Measurements from ENCODE around the gene FAM171A2.
"Not testable (repeated sequence)": the region's sequence is repeated elsewhere in the genome, so short reads cannot be mapped to it uniquely, and the experiment has no call there.

The FAM171A2 gene

DNA sequence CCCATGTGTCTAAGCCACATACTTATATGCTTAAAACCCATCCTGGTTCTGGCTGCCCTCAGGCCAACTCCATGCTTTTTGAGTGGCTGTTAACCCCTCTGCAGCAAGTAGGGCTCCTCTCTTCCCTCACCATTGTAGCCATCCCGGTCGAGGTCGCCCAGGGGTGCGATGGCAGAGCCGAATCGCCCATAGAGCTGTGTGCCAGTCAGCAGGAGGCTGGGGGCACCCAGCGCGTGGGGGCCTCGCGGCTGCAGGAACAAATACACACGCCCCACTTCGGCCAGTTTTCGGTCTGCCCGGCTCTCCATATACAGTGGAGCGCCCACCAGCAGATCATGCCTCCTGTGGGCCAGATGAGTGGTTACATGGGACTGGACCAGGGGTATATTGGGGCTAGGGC, 19.7 kb upstream of the FAM171A2 start:
- DNase-seq, result no peak

DNA sequence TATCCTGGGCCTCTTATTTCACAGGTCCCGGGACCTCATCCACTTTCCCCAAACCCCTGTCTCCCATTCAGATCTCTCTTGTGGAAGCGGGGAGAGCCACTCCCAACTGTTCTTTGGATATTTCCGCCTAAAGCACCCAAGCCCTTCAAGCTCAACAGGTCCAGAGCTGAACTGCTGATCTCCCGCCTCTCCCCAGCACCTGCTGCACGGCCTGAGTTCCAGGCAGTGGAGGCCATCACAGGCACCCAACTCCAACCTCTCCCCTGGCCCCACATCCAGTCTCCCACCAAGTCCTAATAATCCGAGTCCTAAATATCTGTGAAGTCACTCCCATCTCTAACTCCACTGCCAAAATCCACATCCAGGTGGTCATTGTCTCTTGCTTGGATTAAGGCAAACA, 19.3 kb upstream of the FAM171A2 start:
- DNase-seq, result no peak

DNA sequence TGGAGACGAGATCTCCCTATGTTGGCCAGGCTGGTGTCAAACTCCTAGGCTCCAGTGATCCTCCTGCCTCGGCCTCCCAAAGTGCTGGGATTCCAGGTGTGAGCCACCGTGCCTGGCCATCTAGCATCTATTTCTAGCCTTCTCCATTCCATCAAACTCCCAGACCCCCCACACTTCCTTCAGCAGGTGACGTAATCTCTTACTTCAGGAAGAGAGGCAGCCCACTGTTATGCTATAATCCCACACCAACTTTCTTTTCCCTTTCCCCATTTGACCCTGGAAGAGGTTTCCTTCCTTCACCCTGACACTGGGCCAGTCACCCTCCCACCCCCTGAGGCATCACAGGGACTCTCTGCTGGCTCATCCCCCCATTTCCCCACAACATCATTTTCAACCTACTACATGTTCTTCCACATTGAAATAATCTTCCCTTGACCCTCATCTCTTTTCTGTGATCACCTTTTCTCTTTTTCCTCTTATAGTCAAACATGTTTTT, 18.2 kb upstream of the FAM171A2 start:
- no peak for DNase-seq

DNA sequence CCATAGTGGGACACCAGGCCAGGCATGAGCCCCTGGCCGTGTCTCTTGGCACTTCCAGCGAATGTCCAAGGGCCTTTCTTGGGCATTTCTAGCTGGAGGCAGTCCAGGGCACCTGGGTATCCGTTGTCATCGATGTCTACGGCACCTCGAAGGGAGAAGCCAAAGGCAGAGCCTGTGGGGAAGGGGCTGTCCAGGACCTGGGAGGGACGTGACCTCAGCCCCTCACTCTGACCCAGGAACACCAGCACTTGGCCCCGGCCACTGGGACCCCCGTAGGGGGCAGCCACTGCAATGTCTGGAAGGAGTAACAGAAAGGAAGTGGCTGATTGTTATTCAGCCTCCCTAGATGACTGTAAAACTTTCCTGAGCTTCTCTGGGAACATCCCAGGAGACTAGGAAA, 17.1 kb upstream of the FAM171A2 start:
- DNase-seq, result no peak

DNA sequence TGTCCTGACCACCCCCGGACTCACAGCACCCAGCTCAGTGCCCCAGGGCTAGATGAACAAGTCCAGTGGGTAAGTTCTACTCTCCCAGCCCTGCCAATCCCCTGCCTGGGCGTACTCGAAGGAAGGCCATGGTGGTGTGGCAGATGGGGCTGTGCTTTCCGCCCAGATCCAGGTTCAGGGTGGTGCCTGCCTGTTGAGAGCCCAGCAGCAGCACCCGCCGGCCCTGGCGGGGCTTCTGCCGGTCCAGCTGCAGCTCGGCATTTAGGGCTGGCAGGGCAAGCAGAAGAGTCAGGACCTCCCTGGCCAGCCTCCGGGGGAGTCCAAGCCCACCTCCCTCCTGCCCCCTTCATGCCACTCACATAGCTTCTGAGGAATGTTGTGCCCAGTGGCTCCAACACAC, 16.2 kb upstream of the FAM171A2 start:
- no peak for DNase-seq

DNA sequence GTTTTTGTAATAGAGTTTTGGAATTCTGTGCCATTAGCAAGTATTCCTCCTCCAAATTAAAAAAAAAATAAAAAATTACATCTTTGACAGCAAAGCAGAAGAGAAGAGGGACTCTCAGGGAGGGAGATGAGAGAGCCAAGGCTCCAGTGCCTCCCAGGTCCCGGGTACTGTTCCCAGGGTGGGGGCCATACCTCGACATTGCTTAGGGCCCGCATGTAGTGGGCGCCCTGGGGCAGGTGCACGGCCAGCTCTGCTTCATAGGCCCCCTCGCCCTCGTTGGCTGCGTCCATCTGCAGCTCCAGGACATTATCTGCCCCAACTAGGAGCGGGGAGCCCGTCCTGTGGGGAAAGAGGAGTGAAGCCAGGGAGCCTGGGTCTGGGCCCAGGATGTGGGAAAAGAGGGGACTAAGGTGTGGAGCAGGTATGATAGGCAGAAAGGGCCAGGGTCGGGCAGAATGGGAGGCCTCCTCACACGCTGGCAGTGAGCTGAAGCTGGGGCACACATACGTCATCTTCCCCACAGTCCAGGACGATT, 14.6 kb upstream of the FAM171A2 start:
- no peak for DNase-seq

DNA sequence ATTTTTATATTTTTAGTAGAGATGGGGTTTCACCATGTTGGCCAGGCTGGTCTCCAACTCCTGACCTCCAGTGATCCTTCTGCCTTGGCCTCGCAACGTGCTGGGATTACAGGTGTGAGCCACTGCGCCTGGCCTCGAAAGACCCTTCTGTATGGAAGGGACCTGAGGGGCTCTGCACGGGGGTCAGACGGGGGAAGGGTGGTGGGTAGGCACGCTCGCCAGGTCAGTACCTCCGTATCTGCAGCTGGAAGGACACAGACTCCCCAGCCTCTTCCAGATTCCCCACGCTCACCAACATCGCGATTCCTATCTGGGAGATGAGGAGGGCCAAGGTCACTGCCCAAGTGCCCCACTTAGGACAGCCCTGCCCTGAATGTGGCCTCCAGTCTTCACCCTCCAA, 13.1 kb upstream of the FAM171A2 start:
- DNase-seq, result no peak

DNA sequence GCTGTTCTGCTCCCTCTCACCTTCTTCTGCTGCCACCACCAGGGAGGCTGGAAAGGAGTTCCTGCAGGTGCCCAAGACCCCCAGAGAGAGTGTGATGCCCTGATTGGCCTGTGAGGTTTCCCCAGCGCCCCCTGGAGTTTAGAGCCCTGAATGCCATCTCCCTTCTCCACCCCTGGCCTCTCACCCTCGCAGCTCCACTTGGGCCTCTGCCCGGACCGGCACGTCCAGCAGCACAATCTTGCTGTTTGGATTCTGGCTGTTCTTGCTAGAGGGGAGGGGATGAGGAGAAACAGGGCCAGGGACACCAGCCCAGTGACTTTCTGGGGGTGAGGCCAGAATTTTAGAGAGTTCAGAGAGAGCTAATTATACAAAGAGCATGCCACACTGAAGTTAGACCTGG, 12.5 kb upstream of the FAM171A2 start:
- DNase-seq, result no peak

DNA sequence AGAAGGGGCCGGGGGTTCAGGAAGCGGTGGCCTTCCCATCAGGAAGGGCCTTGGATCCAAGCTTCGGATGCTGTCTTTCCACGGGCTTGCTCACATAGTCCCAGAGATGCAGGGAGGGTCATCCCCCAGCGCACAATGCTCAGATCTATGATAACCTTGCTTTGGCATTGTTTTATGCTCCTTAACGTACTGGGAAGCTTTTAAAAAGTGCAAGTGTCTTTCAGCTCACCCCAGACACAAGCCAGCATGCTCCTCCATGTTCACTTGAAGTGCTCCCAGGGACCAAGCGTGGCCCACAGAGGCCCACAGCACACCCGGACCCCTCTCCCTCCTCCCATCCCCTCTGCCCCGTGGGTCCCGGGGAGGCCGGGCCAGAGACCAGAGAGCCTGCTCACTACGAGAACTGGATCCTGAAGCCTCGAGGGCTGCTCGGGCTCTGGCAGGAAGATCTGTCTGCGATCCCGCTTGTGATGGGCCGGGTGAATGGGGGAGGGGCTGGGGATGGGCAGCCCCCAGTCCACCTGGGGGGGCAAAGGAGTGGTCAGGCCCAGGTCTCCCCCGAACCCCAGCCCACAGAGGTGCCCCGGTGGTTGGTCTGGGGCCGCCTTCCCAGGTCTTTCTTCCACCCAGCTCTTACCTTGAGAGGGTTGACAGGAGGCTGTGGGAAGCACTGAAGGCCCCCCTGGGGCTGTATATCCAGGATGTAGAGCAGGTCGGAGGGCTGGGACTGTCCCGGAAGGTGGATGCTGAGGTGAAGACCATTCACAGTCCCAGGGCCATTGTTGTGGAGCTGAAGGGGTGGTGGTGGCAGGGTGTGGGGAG, 11.8 kb upstream of the FAM171A2 start:
- DNase-seq, result no peak

DNA sequence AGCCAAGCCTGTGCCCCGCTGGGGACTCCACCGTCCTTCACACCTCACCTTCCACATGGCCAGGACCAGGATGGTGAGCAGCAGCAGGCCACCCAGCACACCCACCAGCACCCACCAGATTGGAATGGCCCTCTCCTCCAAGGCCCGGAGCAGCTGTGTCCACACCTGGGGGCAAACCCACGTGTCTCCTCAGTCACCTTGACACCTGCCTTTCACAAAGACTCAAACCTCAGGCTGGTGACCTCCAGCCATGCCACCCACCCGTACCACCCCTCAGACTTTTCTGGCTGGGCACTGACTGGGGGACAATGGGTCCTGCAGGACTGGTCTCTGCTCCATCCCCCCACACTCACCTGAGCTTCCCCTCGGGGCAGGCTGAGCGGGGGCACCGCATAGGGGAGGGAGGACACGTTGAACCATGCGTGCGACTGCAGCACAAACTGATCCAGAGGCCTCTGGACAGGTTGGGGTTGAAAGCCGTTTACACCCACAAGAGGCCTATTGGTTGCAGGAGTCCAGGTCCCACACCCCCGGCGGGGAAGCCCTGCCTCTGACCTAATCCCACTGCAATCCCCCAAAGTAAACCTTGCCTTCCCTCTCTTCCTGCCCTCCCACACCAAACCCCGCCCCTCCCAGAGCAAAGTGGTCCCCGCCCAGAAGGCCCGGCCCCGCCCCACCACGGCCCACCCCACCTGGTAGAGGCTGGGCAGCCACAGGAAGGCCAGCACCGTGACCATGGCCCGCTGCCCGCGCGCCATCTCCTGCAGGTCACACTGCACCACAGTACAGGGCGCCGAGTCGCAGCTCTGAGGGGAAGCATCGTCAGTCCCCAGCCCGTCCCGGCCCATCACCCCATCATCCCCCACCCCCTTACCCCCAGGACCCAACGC, 10.9 kb upstream of the FAM171A2 start:
- no peak for DNase-seq

DNA sequence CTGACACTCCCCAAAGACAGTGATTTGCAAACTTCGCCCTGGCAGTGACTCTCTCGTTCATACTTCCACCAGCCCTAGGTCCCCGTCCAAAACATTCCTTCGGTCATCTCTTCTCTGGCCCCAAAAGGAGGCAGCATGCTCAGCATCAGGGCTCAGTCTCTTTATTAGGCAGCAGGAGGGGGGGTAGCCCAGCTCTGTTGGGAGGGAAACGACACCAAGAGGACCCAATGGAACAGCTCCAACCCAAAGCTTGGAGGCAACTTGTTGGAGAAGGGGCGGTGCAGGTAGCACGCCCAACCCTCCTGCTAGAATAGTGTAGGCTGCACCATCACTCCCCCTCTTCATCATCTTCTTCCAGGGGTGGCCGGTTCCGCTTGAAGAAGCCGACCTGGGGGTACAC, 8.4 kb upstream of the FAM171A2 start:
- DNase-seq, result no peak

DNA sequence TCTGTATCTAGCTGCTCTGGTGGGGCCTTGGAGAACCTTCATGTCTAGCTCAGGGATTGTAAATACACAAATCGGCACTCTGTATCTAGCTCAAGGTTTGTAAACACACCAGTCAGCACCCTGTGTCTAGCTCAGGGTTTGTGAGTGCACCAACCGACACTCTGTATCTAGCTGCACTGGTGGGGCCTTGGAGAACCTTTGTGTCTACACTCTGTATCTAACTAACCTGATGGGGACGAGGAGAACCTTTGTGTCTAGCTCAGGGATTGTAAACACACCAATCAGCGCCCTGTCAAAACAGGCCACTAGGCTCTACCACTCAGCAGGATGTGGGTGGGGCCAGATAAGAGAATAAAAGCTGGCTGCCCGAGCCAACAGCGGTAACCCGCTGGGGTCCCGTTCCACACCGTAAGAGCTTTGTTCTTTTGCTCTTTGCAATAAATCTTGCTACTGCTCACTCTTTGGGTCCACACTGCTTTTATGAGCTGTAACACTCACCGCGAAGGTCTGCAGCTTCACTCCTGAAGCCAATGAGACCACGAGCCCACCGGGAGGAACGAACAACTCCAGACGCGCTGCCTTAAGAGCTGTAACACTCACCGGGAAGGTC, 5.9 kb upstream of the FAM171A2 start:
- DNase-seq, result peak; percentile 36

DNA sequence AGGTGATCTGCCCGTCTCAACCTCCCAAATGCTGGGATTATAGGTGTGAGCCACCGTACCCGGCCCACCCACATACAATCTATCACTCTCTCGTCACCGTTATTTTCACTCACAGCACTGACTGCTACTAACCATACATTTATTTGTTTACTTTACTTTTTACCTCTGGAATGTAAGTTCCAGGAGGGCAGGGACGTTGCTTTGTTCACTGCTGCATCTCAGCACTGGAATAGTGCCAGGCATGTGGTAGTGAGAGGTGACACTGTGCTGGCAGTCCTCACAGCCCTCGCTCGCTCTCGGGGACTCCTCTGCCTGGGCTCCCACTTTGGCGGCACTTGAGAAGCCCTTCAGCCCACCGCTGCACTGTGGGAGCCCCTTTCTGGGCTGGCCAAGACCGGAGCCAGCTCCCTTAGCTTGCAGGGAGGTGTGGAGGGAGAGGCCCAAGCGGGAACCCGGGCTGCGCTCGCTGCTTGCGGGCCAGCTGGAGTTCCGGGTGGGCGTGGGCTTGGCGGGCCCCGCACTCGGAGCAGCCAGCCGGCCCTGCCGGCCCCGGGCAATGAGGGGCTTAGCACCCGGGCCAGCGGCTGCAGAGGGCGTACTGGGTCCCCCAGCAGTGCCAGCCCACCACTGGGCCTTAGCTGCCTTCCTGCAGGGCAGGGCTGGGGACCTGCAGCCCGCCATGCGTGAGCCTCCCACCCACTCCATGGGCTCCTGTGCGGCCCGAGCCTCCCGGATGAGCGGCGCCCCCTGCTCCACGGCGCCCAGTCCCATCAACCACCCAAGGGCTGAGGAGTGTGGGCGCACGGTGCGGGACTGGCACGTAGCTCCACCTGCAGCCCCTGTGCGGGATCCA, 5.0 kb upstream of the FAM171A2 start:
- not testable (repeated sequence) for DNase-seq

DNA sequence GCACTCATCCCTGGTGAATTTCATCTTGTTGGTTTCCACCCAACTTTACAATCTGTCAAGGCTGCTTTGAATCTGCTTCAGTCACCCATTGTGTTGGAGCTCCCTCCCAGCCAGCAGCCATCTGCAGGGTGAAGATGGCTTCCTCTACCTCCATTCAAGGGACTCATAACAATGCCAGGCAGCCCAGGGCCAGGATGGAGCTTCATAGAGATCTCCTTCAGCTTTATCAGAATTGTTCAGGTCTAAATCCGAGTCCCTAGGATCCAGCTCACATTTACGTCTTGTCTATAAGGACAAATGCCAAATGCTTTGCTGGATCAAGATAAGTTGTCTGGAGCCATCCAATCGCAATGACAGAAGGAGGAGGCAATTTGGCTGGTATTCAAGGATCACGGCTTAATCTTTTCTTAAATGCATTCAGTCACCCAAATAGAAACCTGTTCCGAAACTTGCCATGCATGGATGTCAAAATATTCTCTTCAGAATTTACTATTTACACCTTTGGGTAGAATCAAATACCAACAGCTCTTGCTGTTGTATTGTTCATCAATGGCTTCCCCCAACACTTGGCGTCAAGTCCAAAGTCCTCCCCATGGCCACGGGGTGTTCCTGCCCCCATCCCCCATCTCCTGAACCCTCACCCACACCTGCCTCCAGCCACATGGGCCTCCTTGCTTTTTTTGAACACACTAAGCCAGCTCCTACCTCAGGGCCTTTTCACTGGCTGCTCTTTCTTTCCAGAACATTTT, 3.8 kb upstream of the FAM171A2 start:
- no peak for DNase-seq

DNA sequence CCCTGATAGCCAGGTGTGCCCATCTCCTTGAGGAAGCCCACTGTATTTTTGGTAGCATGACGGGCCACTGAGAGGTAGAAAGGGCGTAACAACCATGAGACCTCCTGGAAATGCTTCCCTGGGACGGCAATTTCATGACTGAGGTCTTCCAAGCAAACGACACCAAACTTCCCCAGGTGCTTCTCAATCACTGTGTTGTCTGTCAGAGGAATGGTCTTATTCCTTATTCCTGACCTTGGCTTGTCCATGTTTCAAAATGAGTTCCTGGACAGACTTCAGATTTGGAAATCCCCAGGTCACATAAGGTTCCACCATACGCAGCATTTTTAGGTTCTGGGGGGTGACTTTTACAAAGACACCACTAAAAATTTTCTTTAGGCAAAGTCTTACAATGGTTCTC, 1.4 kb upstream of the FAM171A2 start:
- not testable (repeated sequence) for DNase-seq

DNA sequence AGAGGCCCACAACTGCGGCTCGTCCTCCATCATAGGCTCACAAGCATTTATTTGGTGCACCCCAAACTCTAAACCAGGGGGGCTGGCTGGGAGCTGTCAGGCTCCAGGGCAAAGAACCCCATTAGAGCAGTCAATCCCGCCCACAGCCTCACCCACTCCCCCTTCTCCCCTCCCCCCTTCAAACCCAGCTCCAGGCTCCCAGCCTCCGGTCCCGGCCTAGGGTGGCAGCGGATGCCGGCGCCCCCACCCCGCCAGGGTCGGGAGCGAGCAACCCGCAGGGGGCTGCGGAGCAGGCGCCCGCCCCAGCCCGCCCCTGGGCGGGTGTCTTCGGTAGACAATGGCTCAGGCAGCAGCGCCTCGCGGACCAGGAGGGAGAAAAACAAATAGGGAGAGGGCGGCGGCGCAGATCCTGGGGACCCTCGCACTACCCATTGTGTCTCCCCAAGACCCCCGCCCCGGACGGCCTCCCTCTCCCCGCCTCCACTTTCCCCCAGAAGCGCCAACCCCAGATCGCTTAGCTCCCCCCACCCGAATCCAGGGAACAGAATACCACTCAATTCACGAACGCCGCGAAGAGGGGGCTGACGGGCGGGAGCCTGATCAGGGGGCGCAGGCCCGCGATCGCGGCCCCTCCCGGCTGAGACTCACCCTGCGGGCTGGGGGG, 572 bp downstream of the FAM171A2 start:
- no peak for DNase-seq

DNA sequence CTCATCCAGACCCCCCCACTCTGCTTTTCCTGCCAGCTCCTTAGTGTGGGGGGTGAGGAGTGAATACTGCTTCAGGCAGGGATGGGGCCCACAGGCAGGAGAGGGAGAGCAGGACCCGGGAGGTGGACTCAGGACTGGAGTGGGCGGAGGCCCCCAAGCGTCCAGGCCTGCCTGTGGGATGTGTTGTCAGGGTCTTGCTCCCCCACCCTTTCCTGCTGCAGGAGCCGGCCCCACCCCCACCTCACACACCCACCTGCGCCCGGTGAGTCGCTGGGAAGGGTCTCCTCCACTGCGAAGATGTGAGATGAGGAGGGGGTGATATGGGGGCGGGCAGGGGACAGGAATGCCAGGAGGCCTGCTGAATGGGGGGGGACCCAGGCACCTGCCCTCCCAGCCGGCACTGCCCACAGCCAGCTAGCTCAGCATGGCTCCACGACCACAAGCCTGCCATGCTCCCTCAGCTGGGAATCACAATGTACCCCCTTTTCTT, 1.1 kb downstream of the FAM171A2 start:
- DNase-seq, result no peak

DNA sequence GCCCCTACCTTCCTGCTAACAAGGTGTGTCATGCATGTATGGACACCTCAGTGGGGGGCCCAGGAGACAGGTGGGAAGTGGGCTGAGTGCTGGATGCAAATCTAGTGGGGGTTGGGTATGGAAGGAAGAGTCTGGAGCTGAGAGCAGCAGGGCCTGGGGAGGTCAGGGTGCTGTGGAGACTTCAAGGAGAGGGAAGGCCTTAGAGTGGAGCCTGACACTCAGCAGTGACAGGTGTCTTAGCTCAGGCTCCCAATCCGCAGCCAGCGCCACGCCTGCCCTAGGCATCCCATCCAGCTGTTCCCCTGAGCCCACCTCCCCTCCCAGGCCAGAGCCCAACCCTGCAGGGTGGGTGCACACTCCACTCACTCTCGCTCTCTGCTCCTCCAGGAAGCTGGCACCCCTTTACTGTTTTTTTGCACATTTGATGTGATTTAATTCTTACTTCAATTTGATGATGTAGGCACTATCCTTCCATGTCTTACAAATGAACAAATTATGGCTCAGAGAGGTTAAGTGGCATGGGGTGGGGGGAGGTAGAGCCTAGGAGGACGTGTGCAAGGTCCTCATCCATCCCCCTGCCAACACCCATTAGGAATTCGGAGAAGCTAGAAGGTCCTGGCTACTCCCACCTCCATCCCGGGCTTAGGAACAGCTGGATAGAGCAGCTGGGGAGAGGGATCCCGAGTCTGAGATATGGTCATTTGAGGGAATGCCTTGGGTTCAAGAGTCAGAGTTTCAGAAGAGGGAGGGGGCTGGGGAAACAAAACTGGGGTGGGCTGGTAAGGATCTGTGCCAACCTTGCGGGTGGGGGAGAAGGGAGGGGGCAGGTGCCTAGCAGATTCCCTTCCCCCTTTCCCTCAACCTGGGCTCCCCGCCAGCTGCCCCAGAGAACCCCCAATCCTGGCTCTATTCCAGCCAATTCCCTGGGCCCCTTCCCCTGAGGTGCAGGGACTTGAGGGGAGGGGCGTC, 2.1 kb downstream of the FAM171A2 start:
- no peak for DNase-seq

DNA sequence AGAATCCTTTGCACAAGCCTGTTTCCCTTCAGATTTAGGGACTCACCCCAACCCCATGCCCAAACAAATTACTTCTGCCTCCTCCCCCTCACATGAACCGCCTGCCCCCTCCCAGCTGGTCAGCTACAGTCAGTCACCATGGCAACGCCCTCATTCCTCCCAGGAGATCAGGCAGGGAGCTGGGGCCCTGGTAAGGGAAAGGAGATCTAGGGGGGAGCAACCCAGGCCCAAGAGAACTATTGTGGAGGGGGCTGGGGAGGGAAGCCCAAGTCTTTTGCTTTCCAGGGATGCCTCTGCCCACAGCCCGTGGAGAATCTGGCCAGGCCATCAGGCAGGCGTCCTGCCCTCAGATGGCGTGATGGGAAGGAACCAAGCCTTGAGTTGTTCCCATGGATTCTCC, 2.8 kb downstream of the FAM171A2 start:
- no peak for DNase-seq

DNA sequence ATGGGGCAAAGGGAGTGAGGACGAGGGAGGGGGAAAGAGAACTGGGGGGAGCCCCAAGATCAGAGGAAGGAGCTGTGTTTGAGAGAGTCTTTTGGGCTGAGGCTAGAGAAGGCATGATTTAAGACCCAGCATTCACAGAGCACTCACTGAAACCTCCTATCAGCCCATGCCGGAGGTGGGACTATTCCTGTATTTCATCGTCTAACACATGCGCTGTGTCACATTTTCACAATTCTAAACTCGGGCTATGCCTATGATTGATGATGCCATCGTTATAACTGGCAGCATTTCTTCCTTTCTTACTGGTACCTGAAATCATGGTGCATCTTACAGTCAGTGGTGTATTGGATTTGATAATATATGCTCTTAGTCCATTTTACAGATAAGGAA, 3.5 kb downstream of the FAM171A2 start:
- DNase-seq, result no peak

Measured in CD4-positive, alpha-beta T cell treated with Interleukin-21 for 1 hour (primary cell).